Measurements from ENCODE around the gene TBC1D13. TPM values are rescaled to one million over a fixed set of nuclear protein-coding genes. Genes with fewer than 3 reads are reported as not detected.

TBC1D13 gene
- total and polyA plus RNA-seq, 2 of the 13 experiments (the other 11 are each of a cell fraction or from before 2014, with no cell fraction given) = 17.9 to 19.7 TPM

GRCh38 chr9:128770286-128771030 is 16.6 kb upstream of the TBC1D13 start:
- no peak overlapping the region for H2AFZ ChIP-seq (ENCODE audit: low read length)
- H3K27me3 ChIP-seq (ENCODE audit: control insufficient read depth in 1 of 2, insufficient read depth in 2 of 2, low read length in 2 of 2) = no peaks in the 10 kb centered on the region; a peak in 1 of 5 replicates
- ATAC-seq (no peak), FAIRE-seq (peak; percentile 8), DNase-seq (ENCODE audit: low spot score) (no peak)
- ChIA-PET POLR2A (interaction anchor here (0.9 to 1.6 kb wide), 6 partner anchors 8 to 135 kb away, joined by 3 to 7 read pairs (median 6); partner anchors contain the start of genes ENDOG, SPOUT1 and ZDHHC12), CTCF (ENCODE audit: low intra/inter-chr PET ratio, low total read pairs) (no interaction called here)
- in situ Hi-C loops (cut with HindIII; ENCODE audit: extremely low pct_ligation_motif_present, low pct_unique_long_range_greater_than_20kb) = no loop called here
- 44% methylated on average over 11 of the region's 11 CpGs for WGBS (ENCODE audit: low lambda C conversion rate)
- peaks cover 16% of the 10 kb centered on the region for H3K79me2 ChIP-seq (ENCODE audit: insufficient read depth, low read length)
- H3K4me1 ChIP-seq (ENCODE audit: insufficient read depth, low read length) = peaks cover 26% of the 10 kb centered on the region
- peak overlapping the region; percentile 79 for H3K9ac ChIP-seq (ENCODE audit: insufficient read depth, low read depth, low read length)
- peak overlapping the region; percentile 68 for H3K27ac ChIP-seq (ENCODE audit: extremely low read length, insufficient read depth, low read length)
- H3K36me3 ChIP-seq (replicated peaks in 1 of 2; ENCODE audit: control insufficient read depth in 1 of 2, insufficient read depth in 2 of 2, low read length in 2 of 2) = no peaks in the 10 kb centered on the region
- intact Hi-C loops (cut with micrococcal nuclease; ENCODE audit: unreplicated experiment) = loop anchor here (2.0 kb wide), 1 partner anchor 38 kb away; no protein-coding TSS in a partner anchor
- H3K9me3 ChIP-seq (ENCODE audit: low read length) = no peaks in the 10 kb centered on the region
- no peaks in the 10 kb centered on the region for H4K20me1 ChIP-seq (ENCODE audit: insufficient read depth, low read length)
- BruUV-seq (replicated peaks) = TSS peak; percentile 55
- H3K4me3 ChIP-seq (replicated peaks in 1 of 3; ENCODE audit: insufficient read depth in 1 of 3, low read depth in 2 of 3, low read length in 3 of 3) = peak overlapping the region; percentile 80 to 99 (median 96)
- TF ChIP-seq RCOR2 (CRISPR knock-in tag; IDR thresholded peaks at IDR 0.05) (0 out of 2 replicates have a peak, but pooled peaks have one; percentile 15), ZNF225 (CRISPR knock-in tag; IDR thresholded peaks at IDR 0.05) (no peak), HNRNPH1 (optimal IDR thresholded peaks at IDR 0.05; ENCODE audit: low read depth, low read length) (no peak), NFE2 (CRISPR knock-in tag; IDR thresholded peaks at IDR 0.05) (no peak), ZNF547 (CRISPR knock-in tag; IDR thresholded peaks at IDR 0.05) (no peak), ZNF678 (CRISPR knock-in tag; IDR thresholded peaks at IDR 0.05) (no peak), HDAC1 (CRISPR knock-in tag; IDR thresholded peaks at IDR 0.05) (0 out of 2 replicates have a peak, but pooled peaks have one; percentile 32), ZMYM3 (CRISPR knock-in tag; IDR thresholded peaks at IDR 0.05) (peak; percentile 95)
- H3K4me2 ChIP-seq (ENCODE audit: low read depth, low read length) = peak overlapping the region; percentile 87
